ENCODE measurements around the gene ZNF554.

DNA sequence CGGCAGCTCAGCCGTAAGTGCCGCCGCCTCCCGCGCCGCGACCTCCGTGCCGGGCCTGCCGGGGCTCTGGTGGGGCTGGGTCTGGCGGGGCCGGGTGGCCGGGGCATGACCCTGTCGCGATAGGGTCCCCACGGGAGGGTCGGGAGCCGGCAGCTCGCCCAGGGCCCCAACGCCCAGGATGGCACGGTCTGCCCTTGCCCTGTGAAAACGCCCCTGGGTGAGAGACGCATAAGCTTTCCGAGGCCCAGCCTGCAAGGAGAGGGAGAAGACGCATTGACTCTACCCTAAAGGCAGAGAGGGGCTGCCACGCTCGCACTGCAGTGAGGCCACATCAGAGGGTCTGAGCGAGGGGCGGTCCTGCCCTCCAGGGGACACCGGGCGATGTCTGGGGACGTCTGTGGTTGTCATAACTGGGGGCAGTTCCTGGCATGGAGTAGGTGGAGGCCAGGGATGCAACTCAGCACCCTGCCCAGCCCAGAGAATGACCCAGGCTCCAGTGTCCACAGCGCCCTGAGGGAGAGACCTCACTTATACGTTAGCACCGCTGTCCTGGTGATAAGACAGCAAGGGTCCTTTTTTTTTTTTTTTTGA, 539 bp downstream of the ZNF554 start:
- TF ChIP-seq, protein P1, sequence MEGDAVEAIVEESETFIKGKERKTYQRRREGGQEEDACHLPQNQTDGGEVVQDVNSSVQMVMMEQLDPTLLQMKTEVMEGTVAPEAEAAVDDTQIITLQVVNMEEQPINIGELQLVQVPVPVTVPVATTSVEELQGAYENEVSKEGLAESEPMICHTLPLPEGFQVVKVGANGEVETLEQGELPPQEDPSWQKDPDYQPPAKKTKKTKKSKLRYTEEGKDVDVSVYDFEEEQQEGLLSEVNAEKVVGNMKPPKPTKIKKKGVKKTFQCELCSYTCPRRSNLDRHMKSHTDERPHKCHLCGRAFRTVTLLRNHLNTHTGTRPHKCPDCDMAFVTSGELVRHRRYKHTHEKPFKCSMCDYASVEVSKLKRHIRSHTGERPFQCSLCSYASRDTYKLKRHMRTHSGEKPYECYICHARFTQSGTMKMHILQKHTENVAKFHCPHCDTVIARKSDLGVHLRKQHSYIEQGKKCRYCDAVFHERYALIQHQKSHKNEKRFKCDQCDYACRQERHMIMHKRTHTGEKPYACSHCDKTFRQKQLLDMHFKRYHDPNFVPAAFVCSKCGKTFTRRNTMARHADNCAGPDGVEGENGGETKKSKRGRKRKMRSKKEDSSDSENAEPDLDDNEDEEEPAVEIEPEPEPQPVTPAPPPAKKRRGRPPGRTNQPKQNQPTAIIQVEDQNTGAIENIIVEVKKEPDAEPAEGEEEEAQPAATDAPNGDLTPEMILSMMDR (IDR thresholded peaks at IDR 0.05), result no peak
- no peak for TF ChIP-seq POLR2A (IDR thresholded peaks at IDR 0.05)
